Ishikawa (cell line): ENCODE measurements around the gene BPTF.

Experiments used
- CEBPB ChIP-seq: IDR thresholded peaks from 2 replicates; pipeline ENCODE4 v1.6.1; 2012
- EGR1 ChIP-seq: IDR thresholded peaks from 2 replicates; pipeline ENCODE4 v1.6.1; 2012
- EP300 ChIP-seq: IDR thresholded peaks from 2 replicates; pipeline ENCODE4 v1.6.1; 2012; ENCODE audit warnings: borderline replicate concordance
- REST ChIP-seq: IDR thresholded peaks from 2 replicates; pipeline ENCODE4 v1.6.1; 2012; ENCODE audit warnings: low read depth, mild to moderate bottlenecking
- TAF1 ChIP-seq: IDR thresholded peaks from 2 replicates; pipeline ENCODE4 v1.6.1; 2012; ENCODE audit warnings: low read depth, mild to moderate bottlenecking
- TEAD4 ChIP-seq: IDR thresholded peaks from 2 replicates; pipeline ENCODE4 v1.6.1; 2012
- USF1 ChIP-seq: IDR thresholded peaks from 2 replicates; pipeline ENCODE4 v1.6.1; 2012
- ZBTB7A ChIP-seq: IDR thresholded peaks from 2 replicates; pipeline ENCODE4 v1.6.1; 2012; ENCODE audit warnings: low read depth

GRCh38 chr17:67818110-67819002 is 6.9 kb upstream of the BPTF start:
- TF ChIP-seq EGR1: no peak
- TF ChIP-seq REST: no peak
- TF ChIP-seq EP300: no peak
- TF ChIP-seq CEBPB: no peak
- TF ChIP-seq TEAD4: no peak
- no peak for TF ChIP-seq ZBTB7A
- TF ChIP-seq TAF1: no peak
- TF ChIP-seq USF1: no peak
